Epidermal melanocyte (primary cell): ENCODE data around the gene ANKRD44.
"Not testable (repeated sequence)": the region's sequence is repeated elsewhere in the genome, so short reads cannot be mapped to it uniquely, and the experiment has no call there.

Experiments used
- DNase-seq: peaks from one replicate; pipeline ENCODE4 v3.0.0; 2011; ENCODE audit warnings: low spot score; ENCODE audit not compliant: insufficient read length

The ANKRD44 gene

GRCh38 chr2:197310271-197310985, at the start of gene ANKRD44:
ANKRD44 (minus strand) TSS chr2:197310780; CDS start chr2:197310604, 176 bp downstream.
- peak; percentile 91 for DNase-seq

- DNase-seq = no peak
These were observed 49.3 kb upstream of the ANKRD44 start for GRCh38 chr2:197359859-197360258.

- no peak for DNase-seq
These were observed 48.4 kb upstream of the ANKRD44 start for GRCh38 chr2:197358931-197359330.

- DNase-seq = no peak
These were observed 47.4 kb upstream of the ANKRD44 start for GRCh38 chr2:197357986-197358385.

- no peak for DNase-seq
These were observed 45.6 kb upstream of the ANKRD44 start for GRCh38 chr2:197356136-197356535.

GRCh38 chr2:197354169-197354558, 43.6 kb upstream of the ANKRD44 start:
- DNase-seq = no peak

GRCh38 chr2:197353393-197354168, 43.0 kb upstream of the ANKRD44 start:
- no peak for DNase-seq

GRCh38 chr2:197349699-197350098, 39.1 kb upstream of the ANKRD44 start:
- DNase-seq = no peak

- no peak for DNase-seq
These were observed 38.3 kb upstream of the ANKRD44 start for GRCh38 chr2:197348721-197349360.

- DNase-seq = no peak
These were observed 35.3 kb upstream of the ANKRD44 start for GRCh38 chr2:197345846-197346370.

- DNase-seq = not testable (repeated sequence)
These were observed 33.4 kb upstream of the ANKRD44 start for GRCh38 chr2:197343968-197344367.

- DNase-seq = no peak
These were observed 30.0 kb upstream of the ANKRD44 start for GRCh38 chr2:197340591-197340990.

- no peak for DNase-seq
These were observed 29.1 kb upstream of the ANKRD44 start for GRCh38 chr2:197339496-197340220.

- DNase-seq = no peak
These were observed 28.4 kb upstream of the ANKRD44 start for GRCh38 chr2:197339016-197339415.

GRCh38 chr2:197332641-197333040, 22.1 kb upstream of the ANKRD44 start:
- no peak for DNase-seq

- no peak for DNase-seq
These were observed 17.9 kb upstream of the ANKRD44 start for GRCh38 chr2:197328461-197328860.

GRCh38 chr2:197327472-197328098, 17.0 kb upstream of the ANKRD44 start:
- DNase-seq = no peak

GRCh38 chr2:197327073-197327471, 16.5 kb upstream of the ANKRD44 start:
- no peak for DNase-seq

GRCh38 chr2:197324801-197325200, 14.2 kb upstream of the ANKRD44 start:
- no peak for DNase-seq

GRCh38 chr2:197322724-197323720, 12.4 kb upstream of the ANKRD44 start:
- no peak for DNase-seq
